ENCODE data around the gene PAK5.
A peak's percentile ranks its signal among the peaks of the same experiment; 100 is the strongest.

PAK5 gene

DNA sequence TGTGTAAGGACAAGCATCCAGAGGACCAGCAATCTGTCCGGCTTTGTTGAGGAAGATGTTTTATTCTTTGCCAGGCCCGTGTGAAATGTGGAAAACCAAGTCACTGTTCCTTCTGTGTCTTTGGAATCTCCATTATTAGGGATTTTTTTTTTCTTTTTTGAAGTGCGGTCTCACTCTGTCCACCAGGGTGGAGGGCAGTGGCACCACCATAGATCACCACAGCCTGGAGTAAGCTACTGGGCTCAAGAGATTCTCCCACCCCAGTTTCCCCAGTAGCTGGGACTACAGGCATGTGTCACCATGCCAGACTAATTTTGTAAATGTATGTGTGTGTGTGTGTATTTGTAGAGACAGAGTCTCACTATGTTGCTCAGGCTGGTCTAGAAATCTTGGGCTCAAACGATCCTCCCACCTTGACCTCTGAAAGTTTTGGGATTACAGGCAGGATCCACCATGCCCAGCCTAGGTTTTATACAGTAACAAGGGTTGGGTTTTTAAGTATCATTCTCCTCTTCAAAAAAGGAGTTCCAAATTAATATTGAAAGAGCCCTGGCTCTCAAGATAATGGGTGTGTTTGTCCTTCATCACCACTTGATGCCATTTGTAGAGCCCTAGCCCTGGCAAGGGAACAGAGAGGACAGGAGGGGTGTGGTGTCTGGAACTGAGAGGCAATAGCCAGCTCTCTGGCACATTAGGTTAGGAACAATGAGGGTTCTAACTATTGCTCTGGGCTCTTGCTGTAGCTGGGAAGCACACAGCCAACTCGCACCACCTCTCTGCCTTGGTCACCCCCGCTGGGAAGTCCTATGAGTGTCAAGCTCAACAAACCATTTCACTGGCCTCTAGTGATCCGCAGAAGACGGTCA lies 321.3 kb downstream of the PAK5 start:
- TF ChIP-seq FOXP2 (optimal IDR thresholded peaks at IDR 0.05; ENCODE audit: borderline replicate concordance, extremely low read depth, extremely low read length, insufficient read depth) (no peak), TAF1 (IDR thresholded peaks at IDR 0.05; ENCODE audit: borderline replicate concordance, insufficient read depth, low read length) (no peak), SIN3A (IDR thresholded peaks at IDR 0.05; ENCODE audit: borderline replicate concordance, insufficient read depth, low read length) (no peak), POLR2AphosphoS5 (IDR thresholded peaks at IDR 0.05; ENCODE audit: low read depth, low read length) (no peak)
- TF ChIP-seq, protein P1, sequence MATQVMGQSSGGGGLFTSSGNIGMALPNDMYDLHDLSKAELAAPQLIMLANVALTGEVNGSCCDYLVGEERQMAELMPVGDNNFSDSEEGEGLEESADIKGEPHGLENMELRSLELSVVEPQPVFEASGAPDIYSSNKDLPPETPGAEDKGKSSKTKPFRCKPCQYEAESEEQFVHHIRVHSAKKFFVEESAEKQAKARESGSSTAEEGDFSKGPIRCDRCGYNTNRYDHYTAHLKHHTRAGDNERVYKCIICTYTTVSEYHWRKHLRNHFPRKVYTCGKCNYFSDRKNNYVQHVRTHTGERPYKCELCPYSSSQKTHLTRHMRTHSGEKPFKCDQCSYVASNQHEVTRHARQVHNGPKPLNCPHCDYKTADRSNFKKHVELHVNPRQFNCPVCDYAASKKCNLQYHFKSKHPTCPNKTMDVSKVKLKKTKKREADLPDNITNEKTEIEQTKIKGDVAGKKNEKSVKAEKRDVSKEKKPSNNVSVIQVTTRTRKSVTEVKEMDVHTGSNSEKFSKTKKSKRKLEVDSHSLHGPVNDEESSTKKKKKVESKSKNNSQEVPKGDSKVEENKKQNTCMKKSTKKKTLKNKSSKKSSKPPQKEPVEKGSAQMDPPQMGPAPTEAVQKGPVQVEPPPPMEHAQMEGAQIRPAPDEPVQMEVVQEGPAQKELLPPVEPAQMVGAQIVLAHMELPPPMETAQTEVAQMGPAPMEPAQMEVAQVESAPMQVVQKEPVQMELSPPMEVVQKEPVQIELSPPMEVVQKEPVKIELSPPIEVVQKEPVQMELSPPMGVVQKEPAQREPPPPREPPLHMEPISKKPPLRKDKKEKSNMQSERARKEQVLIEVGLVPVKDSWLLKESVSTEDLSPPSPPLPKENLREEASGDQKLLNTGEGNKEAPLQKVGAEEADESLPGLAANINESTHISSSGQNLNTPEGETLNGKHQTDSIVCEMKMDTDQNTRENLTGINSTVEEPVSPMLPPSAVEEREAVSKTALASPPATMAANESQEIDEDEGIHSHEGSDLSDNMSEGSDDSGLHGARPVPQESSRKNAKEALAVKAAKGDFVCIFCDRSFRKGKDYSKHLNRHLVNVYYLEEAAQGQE (IDR thresholded peaks at IDR 0.05; ENCODE audit: insufficient read depth in 1 of 2, low read depth in 2 of 2, low read length in 2 of 2) = no peak

GRCh38 chr20:9516234-9516871 lies 322.5 kb downstream of the PAK5 start:
- TF ChIP-seq POLR2AphosphoS5 (IDR thresholded peaks at IDR 0.05; ENCODE audit: low read depth, low read length) (no peak), FOXP2 (optimal IDR thresholded peaks at IDR 0.05; ENCODE audit: borderline replicate concordance, extremely low read depth, extremely low read length, insufficient read depth) (no peak), TAF1 (IDR thresholded peaks at IDR 0.05; ENCODE audit: borderline replicate concordance, insufficient read depth, low read length) (no peak)

- TF ChIP-seq SIN3A (IDR thresholded peaks at IDR 0.05; ENCODE audit: borderline replicate concordance, insufficient read depth, low read length) (no peak), POLR2AphosphoS5 (IDR thresholded peaks at IDR 0.05; ENCODE audit: low read depth, low read length) (no peak), TAF1 (IDR thresholded peaks at IDR 0.05; ENCODE audit: borderline replicate concordance, insufficient read depth, low read length) (no peak), FOXP2 (optimal IDR thresholded peaks at IDR 0.05; ENCODE audit: borderline replicate concordance, extremely low read depth, extremely low read length, insufficient read depth) (no peak)
- TF ChIP-seq, protein P1 (IDR thresholded peaks at IDR 0.05; ENCODE audit: insufficient read depth in 1 of 2, low read depth in 2 of 2, low read length in 2 of 2) = no peak
Observed at GRCh38 chr20:9515741-9516233, 323.1 kb downstream of the PAK5 start.

GRCh38 chr20:9515214-9515585 lies 323.7 kb downstream of the PAK5 start:
- TF ChIP-seq, protein P1 (IDR thresholded peaks at IDR 0.05; ENCODE audit: insufficient read depth in 1 of 2, low read depth in 2 of 2, low read length in 2 of 2) = no peak
- no peak for TF ChIP-seq TAF1 (IDR thresholded peaks at IDR 0.05; ENCODE audit: borderline replicate concordance, insufficient read depth, low read length)
- no peak for TF ChIP-seq POLR2AphosphoS5 (IDR thresholded peaks at IDR 0.05; ENCODE audit: low read depth, low read length)
- TF ChIP-seq FOXP2 (optimal IDR thresholded peaks at IDR 0.05; ENCODE audit: borderline replicate concordance, extremely low read depth, extremely low read length, insufficient read depth) = no peak
- no peak for TF ChIP-seq SIN3A (IDR thresholded peaks at IDR 0.05; ENCODE audit: borderline replicate concordance, insufficient read depth, low read length)

DNA sequence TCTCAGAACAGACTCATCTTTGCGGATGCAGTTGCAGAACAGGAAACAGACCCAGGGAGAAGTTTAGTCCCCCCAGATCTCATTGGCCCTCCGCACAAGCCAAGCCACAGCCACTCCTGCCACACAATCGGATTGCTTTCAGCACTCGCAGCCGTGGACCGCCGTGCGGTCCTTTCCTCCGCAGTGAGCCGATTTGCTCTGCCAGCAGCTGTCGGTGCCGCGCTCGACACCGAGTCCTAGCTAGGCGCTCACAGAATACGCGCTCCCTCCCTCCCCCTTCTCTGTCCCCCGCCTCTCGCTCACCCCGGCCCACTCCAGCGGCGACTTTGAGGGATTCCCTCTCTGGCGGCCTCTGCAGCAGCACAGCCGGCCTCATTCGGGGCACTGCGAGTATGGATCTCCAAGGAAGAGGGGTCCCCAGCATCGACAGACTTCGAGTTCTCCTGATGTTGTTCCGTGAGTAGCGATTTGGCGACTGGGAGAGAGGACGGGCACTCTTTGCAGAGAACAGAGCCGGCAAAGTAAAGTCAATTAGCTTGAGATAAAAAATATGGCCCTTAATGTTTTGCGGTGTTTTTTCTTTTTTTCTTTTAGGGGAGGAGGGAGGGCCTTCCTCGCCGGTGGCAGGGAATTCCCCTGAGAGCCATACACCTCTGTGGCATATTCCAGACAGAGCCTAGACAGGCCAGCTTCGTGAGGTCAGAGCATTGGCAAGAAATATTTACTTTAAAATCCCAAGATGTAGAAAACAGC lies 324.2 kb downstream of the PAK5 start, which contains the start of gene LAMP5:
TSS of gene LAMP5 (plus strand) at position 130 of the 753 bp plus-strand sequence. CDS start at position 393, 263 bp downstream.
- TF ChIP-seq, protein P1 (IDR thresholded peaks at IDR 0.05; ENCODE audit: insufficient read depth in 1 of 2, low read depth in 2 of 2, low read length in 2 of 2) = peak in 1 of 2 experiments; percentile 72; a peak in 2 of 4 replicates
- TF ChIP-seq FOXP2 (optimal IDR thresholded peaks at IDR 0.05; ENCODE audit: borderline replicate concordance, extremely low read depth, extremely low read length, insufficient read depth) = no peak

Measured in PFSK-1 (cell line).